Measurements from ENCODE around the gene VSIG4.

- TF ChIP-seq CTCF (conservative IDR thresholded peaks at IDR 0.05; ENCODE audit: low read depth, low read length) (no peak), EZH2 (IDR thresholded peaks at IDR 0.05; ENCODE audit: borderline replicate concordance, low read depth, low read length, poor library complexity, severe bottlenecking) (no peak)
These were observed 63.7 kb downstream of the VSIG4 start for GRCh38 chrX:65976161-65976560.
